ENCODE data around the gene PGC.

The PGC gene

GRCh38 chr6:41733360-41733706, 13.9 kb downstream of the PGC start:
- no peak for TF ChIP-seq GATA2 (IDR thresholded peaks at IDR 0.05; ENCODE audit: low read depth, low read length)
- TF ChIP-seq GATA3 (IDR thresholded peaks at IDR 0.05; ENCODE audit: low read depth, low read length) = no peak

GRCh38 chr6:41732591-41733359, 14.4 kb downstream of the PGC start:
- no peak for TF ChIP-seq GATA3 (IDR thresholded peaks at IDR 0.05; ENCODE audit: low read depth, low read length)
- TF ChIP-seq GATA2 (IDR thresholded peaks at IDR 0.05; ENCODE audit: low read depth, low read length) = no peak

- no peak for TF ChIP-seq GATA2 (IDR thresholded peaks at IDR 0.05; ENCODE audit: low read depth, low read length)
- TF ChIP-seq GATA3 (IDR thresholded peaks at IDR 0.05; ENCODE audit: low read depth, low read length) = no peak
Observed at GRCh38 chr6:41732149-41732548, 15.0 kb downstream of the PGC start.

- no peak for TF ChIP-seq GATA2 (IDR thresholded peaks at IDR 0.05; ENCODE audit: low read depth, low read length)
- TF ChIP-seq GATA3 (IDR thresholded peaks at IDR 0.05; ENCODE audit: low read depth, low read length) = no peak
Observed at GRCh38 chr6:41731561-41732086, 15.6 kb downstream of the PGC start.

GRCh38 chr6:41730531-41731436, 16.4 kb downstream of the PGC start:
- TF ChIP-seq GATA3 (IDR thresholded peaks at IDR 0.05; ENCODE audit: low read depth, low read length) (peak; percentile 92), GATA2 (IDR thresholded peaks at IDR 0.05; ENCODE audit: low read depth, low read length) (peak; percentile 98)

GRCh38 chr6:41729624-41730023, 17.6 kb downstream of the PGC start:
- no peak for TF ChIP-seq GATA3 (IDR thresholded peaks at IDR 0.05; ENCODE audit: low read depth, low read length)
- no peak for TF ChIP-seq GATA2 (IDR thresholded peaks at IDR 0.05; ENCODE audit: low read depth, low read length)

- no peak for TF ChIP-seq GATA3 (IDR thresholded peaks at IDR 0.05; ENCODE audit: low read depth, low read length)
- TF ChIP-seq GATA2 (IDR thresholded peaks at IDR 0.05; ENCODE audit: low read depth, low read length) = no peak
Observed at GRCh38 chr6:41728954-41729353, 18.2 kb downstream of the PGC start.

- TF ChIP-seq GATA2 (IDR thresholded peaks at IDR 0.05; ENCODE audit: low read depth, low read length) (no peak), GATA3 (IDR thresholded peaks at IDR 0.05; ENCODE audit: low read depth, low read length) (no peak)
Observed at GRCh38 chr6:41728073-41728936, 18.9 kb downstream of the PGC start.

GRCh38 chr6:41727705-41728072, 19.5 kb downstream of the PGC start:
- no peak for TF ChIP-seq GATA2 (IDR thresholded peaks at IDR 0.05; ENCODE audit: low read depth, low read length)
- TF ChIP-seq GATA3 (IDR thresholded peaks at IDR 0.05; ENCODE audit: low read depth, low read length) = no peak

GRCh38 chr6:41726876-41727275, 20.3 kb downstream of the PGC start:
- TF ChIP-seq GATA2 (IDR thresholded peaks at IDR 0.05; ENCODE audit: low read depth, low read length) = no peak
- TF ChIP-seq GATA3 (IDR thresholded peaks at IDR 0.05; ENCODE audit: low read depth, low read length) = no peak

- TF ChIP-seq GATA2 (IDR thresholded peaks at IDR 0.05; ENCODE audit: low read depth, low read length) (no peak), GATA3 (IDR thresholded peaks at IDR 0.05; ENCODE audit: low read depth, low read length) (no peak)
Observed at GRCh38 chr6:41724586-41725501, 22.4 kb downstream of the PGC start.

- TF ChIP-seq GATA2 (IDR thresholded peaks at IDR 0.05; ENCODE audit: low read depth, low read length) (no peak), GATA3 (IDR thresholded peaks at IDR 0.05; ENCODE audit: low read depth, low read length) (no peak)
Observed at GRCh38 chr6:41724228-41724580, 23.0 kb downstream of the PGC start.

Data from SH-SY5Y (cell line).